GM12873 (cell line): ENCODE measurements around the gene WDR74.

Experiments used
- CTCF ChIP-seq: IDR thresholded peaks from 2 replicates; pipeline ENCODE4 v1.5.1; 2012; ENCODE audit warnings: low read depth, mild to moderate bottlenecking, moderate library complexity, low read length, control low read depth; ENCODE audit not compliant: insufficient read depth; ENCODE audit errors: missing control alignments

The WDR74 gene

DNA sequence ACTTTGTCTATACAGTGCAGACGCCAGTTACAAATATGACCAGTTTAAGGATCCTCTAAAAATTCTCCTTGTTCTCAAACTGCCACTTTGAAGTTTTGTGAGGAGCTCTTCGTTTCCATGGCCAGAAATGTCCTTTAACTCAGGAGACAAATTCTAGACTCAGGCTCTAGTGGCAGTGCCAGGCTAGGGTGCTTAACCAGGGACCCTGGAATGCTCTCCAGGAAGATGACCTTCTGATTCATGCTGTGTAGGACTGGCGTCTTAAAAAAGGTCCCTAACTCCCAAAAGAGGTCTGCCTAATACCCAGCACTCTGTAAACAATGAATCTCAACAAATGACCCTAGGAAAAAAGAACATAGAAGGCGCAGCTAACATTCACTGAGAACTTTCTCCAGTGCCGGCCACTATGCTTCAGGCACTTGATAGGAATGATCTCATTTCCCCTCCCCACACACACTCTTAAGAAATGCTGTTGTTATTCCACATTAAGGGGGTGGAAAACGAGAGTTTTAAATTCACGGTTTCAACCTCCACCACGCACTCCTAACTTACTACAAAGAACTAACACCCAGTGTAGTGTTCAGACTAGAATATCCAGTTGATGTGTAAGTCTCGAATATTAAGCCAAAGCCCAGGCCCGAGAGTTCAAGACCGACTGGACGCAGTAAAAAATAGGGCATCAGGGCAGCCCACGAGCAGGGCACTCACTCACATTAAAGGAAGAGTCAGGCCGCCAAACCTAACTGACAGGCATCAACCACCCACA, 34.9 kb downstream of the WDR74 start:
- TF ChIP-seq CTCF = no peak

DNA sequence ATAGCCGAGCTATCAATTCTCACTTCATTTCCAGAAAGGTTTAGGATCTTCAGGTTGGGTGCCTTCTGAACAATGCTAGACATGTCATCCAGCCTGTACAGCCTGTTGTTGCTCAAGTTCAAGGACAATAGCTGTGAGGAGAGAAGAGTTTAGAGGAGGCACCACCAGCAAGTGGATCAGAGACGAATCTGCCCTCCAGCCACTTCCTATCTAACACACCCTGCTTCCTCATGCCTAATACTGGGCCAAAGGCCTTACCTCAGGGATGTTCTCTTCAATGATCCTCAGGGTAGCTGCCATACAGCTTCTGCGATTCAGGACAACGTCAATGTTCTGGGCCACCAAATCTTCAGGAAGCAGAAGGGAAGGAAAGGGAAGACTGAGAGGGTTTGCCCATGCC, 38.3 kb downstream of the WDR74 start:
- no peak for TF ChIP-seq CTCF

DNA sequence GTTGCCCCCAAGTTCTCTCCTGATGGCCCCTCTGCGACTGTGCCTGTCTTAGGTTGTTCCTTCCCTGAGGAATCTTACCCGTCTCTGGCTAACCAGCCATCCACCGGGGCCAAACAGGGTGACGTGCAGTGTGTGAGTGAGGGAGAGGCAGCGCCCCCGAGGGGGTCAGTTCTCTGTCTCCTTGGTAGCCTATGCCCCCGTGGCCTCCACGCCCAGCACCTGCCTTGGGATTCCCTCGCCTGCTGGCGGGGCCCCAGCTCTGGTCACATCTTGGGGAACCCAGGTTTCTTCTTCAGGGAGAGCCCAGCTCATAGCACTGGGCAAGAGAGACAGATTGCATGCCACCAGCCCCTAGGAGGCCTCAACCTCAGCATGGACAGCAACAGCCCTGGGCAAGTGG, 39.9 kb downstream of the WDR74 start:
- no peak for TF ChIP-seq CTCF

DNA sequence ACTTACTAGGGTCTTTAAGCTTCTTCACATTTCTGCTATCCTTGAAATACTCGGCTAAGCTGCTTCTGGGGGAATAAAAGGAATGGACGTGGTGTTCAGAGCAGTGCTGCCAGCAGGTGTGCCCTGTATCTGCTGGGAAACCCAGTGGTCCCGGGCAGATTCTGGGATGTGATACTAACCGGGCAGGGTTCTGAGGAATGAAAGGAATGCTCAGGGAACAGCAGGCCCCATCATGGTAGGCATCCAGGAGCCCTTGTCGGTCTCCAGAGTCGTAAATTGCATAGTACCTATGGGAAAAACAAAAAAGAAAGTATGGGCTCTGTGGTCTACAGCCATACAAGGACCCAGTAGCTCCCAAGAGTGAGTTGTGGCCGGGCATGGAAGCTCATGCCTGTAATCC, 43.1 kb downstream of the WDR74 start:
- TF ChIP-seq CTCF = no peak

GRCh38 chr11:62794201-62794775, 45.1 kb downstream of the WDR74 start:
- TF ChIP-seq CTCF = no peak

DNA sequence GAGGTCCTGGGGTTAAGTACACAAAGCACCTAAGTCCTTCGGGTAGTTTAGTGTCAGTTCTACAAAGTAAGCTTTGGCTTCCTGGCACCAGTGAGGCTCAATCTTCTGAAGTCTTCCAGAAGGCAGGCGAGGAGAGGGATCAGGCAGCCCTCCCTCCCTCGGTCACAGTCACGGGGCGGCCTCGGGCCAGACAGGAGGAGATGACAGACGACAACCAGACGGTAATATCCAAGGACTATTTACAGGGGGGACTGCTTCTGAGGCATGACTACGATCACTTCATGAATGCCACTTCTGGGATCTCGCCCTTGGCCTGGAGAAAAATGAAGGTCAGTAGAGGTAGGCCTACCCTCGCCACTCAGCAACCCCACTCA, 47.2 kb downstream of the WDR74 start:
- no peak for TF ChIP-seq CTCF

DNA sequence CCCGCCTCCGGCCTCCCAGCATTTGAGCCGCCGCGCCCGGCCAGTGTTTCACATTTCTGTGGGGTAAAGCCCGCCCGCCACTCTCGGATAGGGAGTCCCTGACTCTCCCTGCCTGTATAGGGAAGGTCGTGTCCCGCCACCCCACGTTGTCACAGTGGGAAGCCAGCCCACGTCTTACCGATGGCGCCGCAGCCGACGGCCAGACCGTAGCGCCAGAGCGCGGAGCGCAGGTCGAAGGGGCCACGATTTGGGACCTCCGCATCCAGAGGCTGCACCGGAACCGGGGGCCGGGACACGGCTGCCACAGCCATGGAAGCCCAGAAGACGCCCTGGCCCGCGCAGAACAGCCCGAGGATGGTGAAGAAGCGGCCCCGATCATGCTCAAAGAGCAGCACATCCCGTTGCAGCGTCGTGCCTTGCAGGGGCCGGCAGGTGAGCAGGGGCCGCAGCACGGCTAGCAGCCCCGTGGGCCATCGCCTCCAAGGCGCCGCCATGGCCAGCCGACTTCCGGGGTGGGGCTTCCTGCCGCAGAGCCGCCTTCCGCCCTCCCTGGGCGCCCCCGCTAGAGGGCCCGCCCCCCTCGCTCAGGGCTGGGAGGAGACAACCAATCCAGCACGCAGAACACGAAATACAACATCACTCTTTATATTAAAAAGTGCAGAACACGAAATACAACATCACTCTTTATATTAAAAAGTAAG, 47.7 kb downstream of the WDR74 start, which contains the start of gene TMEM223:
Gene TMEM223, minus strand, starts transcription at position 506 of the 701 bp plus-strand sequence. Its CDS starts 12 bp downstream, at position 494.
- no peak for TF ChIP-seq CTCF
